SK-N-SH (cell line): ENCODE data around the gene NBPF1. TPM values are rescaled to one million over a fixed set of nuclear protein-coding genes. Genes with fewer than 3 reads are reported as not detected.
A peak's percentile ranks its signal among the peaks of the same experiment; 100 is the strongest.

ENCODE experiments used
- CTCF ChIA-PET: fragments of 300-600, 350-600 bp; formaldehyde crosslinking; extraction: SDS; loops from one replicate; lab custom pipeline; 2021; lab: Yijun Ruan, JAX
- POLR2A ChIA-PET: fragments of 350-600 bp; sonication (Branson Sonifier 250); formaldehyde crosslinking; extraction: SDS; loops from one replicate; lab custom pipeline; 2020; ENCODE audit warnings: antibody characterized with exemption, inconsistent platforms; lab: Yijun Ruan, JAX
- DNase-seq: peaks from one replicate; pipeline ENCODE4 v3.0.0; 2012
- H2AFZ ChIP-seq: fragments of 200-600 bp; sonication (generic); 2 replicates; pipeline ENCODE4 v1.8.1; 2016; ENCODE audit warnings: antibody characterized with exemption, mild to moderate bottlenecking, low read depth
- H3F3A ChIP-seq: fragments of 200-600 bp; sonication (generic); replicated peaks from 2 replicates; pipeline ENCODE3; 2016; ENCODE audit warnings: antibody characterized with exemption, mild to moderate bottlenecking; ENCODE audit not compliant: insufficient read depth
- H3K27ac ChIP-seq, 2 experiments: fragments of 200-500 bp in 1 of 2; fragments of 200-600 bp in 1 of 2; sonication (Bioruptor generic) in 1 of 2; sonication (generic), shearing (Covaris generic) in 1 of 2; 2 replicates each; pipeline versions ENCODE4 v1.5.1 to v1.6.1; 2014 to 2016; ENCODE audit warnings: low read depth in 2 of 2, inconsistent platforms in 1 of 2, low read length in 1 of 2, mild to moderate bottlenecking in 1 of 2, mixed read lengths in 1 of 2
- H3K27me3 ChIP-seq: fragments of 200-600 bp; sonication (generic), shearing (Covaris generic); 2 replicates; pipeline ENCODE4 v1.6.1; 2016; ENCODE audit warnings: mixed run types; ENCODE audit not compliant: insufficient read depth
- H3K36me3 ChIP-seq, 2 experiments: fragments of 200-500 bp in 1 of 2; fragments of 200-600 bp in 1 of 2; sonication (Bioruptor generic) in 1 of 2; sonication (generic) in 1 of 2; replicated peaks in 1 of 2; 2 replicates each; pipeline versions ENCODE3 to v1.5.1; 2014 to 2016; ENCODE audit warnings: low read length in 1 of 2, mild to moderate bottlenecking in 1 of 2; ENCODE audit not compliant: insufficient read depth in 2 of 2, control insufficient read depth in 1 of 2
- H3K4me1 ChIP-seq, 2 experiments: fragments of 200-500 bp in 1 of 2; fragments of 200-600 bp in 1 of 2; sonication (Bioruptor generic) in 1 of 2; sonication (generic), shearing (Covaris generic) in 1 of 2; 2 replicates each; pipeline versions ENCODE4 v1.5.1 to v1.6.1; 2014 to 2016; ENCODE audit warnings: low read depth in 1 of 2, low read length in 1 of 2, mixed run types in 1 of 2; ENCODE audit not compliant: insufficient read depth in 2 of 2, control insufficient read depth in 1 of 2
- H3K4me2 ChIP-seq: fragments of 200-600 bp; sonication (generic), shearing (Covaris generic); 2 replicates; pipeline ENCODE4 v1.6.1; 2017; ENCODE audit warnings: mixed run types
- H3K4me3 ChIP-seq, 2 experiments: fragments of 200-500 bp in 1 of 2; fragments of 200-600 bp in 1 of 2; sonication (Bioruptor generic) in 1 of 2; sonication (generic), shearing (Covaris generic) in 1 of 2; 2 replicates each; pipeline versions ENCODE4 v1.5.1 to v1.8.1; 2014 to 2016; ENCODE audit warnings: low read depth in 2 of 2, inconsistent platforms in 1 of 2, low read length in 1 of 2, mild to moderate bottlenecking in 1 of 2, mixed read lengths in 1 of 2, moderate library complexity in 1 of 2
- H3K79me2 ChIP-seq: fragments of 200-600 bp; sonication (generic); 2 replicates; pipeline ENCODE4 v1.8.1; 2017; ENCODE audit warnings: mild to moderate bottlenecking; ENCODE audit not compliant: insufficient read depth
- H3K9ac ChIP-seq: fragments of 200-600 bp; sonication (generic); 2 replicates; pipeline ENCODE4 v1.6.1; 2017; ENCODE audit warnings: mixed run types
- H3K9me2 ChIP-seq: fragments of 200-600 bp; sonication (generic); 2 replicates; pipeline ENCODE4 v1.6.1; 2017; ENCODE audit warnings: mixed run types
- H3K9me3 ChIP-seq: fragments of 200-600 bp; sonication (generic); 2 replicates; pipeline ENCODE4 v1.6.1; 2017; ENCODE audit warnings: mixed run types, mild to moderate bottlenecking, moderate library complexity
- H4K20me1 ChIP-seq: fragments of 200-600 bp; sonication (generic); 2 replicates; pipeline ENCODE4 v1.6.1; 2017; ENCODE audit warnings: mild to moderate bottlenecking, mixed run types; ENCODE audit not compliant: insufficient read depth
- EP300 ChIP-seq, 2 experiments: IDR thresholded peaks; 2 replicates each; pipeline versions ENCODE4 v1.4.0 to v1.6.1; 2012; ENCODE audit warnings: borderline replicate concordance in 1 of 2, low read depth in 1 of 2, low read length in 1 of 2
- FOXJ3 ChIP-seq: sonication (generic); formaldehyde crosslinking; IDR thresholded peaks from 2 replicates; pipeline ENCODE4 v1.5.1; 2020; ENCODE audit warnings: mild to moderate bottlenecking, missing genetic modification reagents
- IRF3 ChIP-seq: fragments of 150-350 bp; IDR thresholded peaks from 2 replicates; pipeline ENCODE4 v1.6.1; 2016; ENCODE audit warnings: mild to moderate bottlenecking, low read depth, low read length
- MAX ChIP-seq: IDR thresholded peaks from 2 replicates; pipeline ENCODE4 v1.4.0; 2012; ENCODE audit warnings: low read depth
- RCOR1 ChIP-seq: fragments of 150-350 bp; IDR thresholded peaks from 2 replicates; pipeline ENCODE4 v1.6.1; 2017; ENCODE audit warnings: antibody characterized with exemption, low read length
- WGBS: methylation state at CpG from one replicate; pipeline ENCODE4 v1.1.6; 2017; ENCODE audit warnings: low lambda C conversion rate; 5-methylcytosine and 5-hydroxymethylcytosine counted together
- polyA plus RNA-seq, 3 experiments: library from polyadenylated mRNA; depleted of rRNA; stranded (reverse); fragments of >200 nt; gene quantifications; 2 replicates each; pipeline ENCODE4 v1.2.3, GENCODE V29; 2012

Gene NBPF1
- polyA plus RNA-seq, 1 of the 3 experiments (the other 2 are of a cell fraction), result 29.8 TPM

GRCh38 chr1:16617114-16617631, 3.8 kb upstream of the NBPF1 start (continued):
- TF ChIP-seq IRF3 (no peak), RCOR1 (no peak), FOXJ3 (CRISPR knock-in tag) (no peak), MAX (no peak)

DNA sequence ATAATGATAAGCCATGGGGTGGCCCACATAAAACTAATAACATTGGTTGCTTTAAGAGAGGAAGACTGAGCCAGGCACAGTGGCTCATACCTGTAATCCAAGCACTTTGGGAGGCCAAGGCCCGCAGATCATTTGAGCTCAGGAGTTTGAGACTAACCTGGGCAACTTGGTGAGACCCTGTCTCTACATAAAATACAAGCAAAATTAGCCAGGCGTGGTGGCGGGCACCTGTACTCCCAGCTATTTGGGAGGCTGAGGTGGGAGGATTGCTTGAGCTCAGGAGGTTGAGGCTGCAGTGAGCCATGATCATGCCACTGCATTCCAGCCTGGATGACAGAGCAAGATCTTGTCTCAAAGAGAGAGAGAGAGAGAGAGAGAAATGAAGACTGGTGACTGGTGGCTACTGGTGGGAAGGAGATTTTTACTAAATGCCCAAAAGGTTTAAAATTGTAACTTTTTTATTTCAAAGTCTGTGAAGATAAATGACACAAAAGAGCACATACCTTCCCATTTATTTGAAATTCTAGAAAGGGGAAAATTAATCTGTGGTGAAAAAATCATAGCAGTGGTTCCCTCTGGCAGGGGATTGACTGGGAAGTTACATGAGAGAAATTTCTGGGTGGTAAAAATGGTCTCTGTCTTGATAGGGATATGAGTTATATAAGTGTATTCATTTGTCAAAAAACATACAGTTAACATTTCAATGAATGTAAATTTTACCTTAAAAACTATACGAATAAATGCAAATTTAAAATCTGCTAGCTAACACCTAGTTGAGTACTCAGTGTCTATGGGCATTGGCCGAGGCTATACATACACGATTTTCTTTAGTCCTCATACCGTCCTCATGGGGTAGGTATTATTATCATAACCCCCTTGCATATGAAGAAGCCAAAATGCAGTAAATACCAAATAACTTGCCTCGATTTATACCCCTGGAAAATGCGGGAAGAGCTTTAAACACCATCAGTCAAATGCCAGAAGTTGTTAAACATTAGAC, 2.2 kb upstream of the NBPF1 start:
- POLR2A ChIA-PET, result interaction anchor here (0.7 kb wide), 1 partner anchor 925 kb away, joined by 4 read pairs; no protein-coding TSS in a partner anchor
- Histone ChIP-seq H3K36me3 (peaks cover 10 to 20% of the 10 kb centered on the region in 2 experiments), H4K20me1 (peaks cover 11% of the 10 kb centered on the region; the same call in 1 of the 2 replicates), H3F3A (peaks cover 18% of the 10 kb centered on the region), H3K4me2 (no peak overlapping the region)
- WGBS, result 82% methylated on average over 9 of the region's 9 CpGs
- TF ChIP-seq EP300 (IDR thresholded peaks at IDR 0.05; ENCODE audit: borderline replicate concordance in 1 of 2, low read depth in 1 of 2, low read length in 1 of 2), result no peak
- 0 out of 2 replicates have a peak, but pooled peaks have one; percentile 14 for TF ChIP-seq IRF3
- TF ChIP-seq, all 33 proteins: peak for 1
- peaks cover 13 to 20% of the 10 kb centered on the region in 2 experiments; a peak in 3 of 4 replicates for H3K4me1 ChIP-seq
- H3K79me2 ChIP-seq, result peaks cover 24% of the 10 kb centered on the region
- no peaks in the 10 kb centered on the region for H3K9me2 ChIP-seq
- no peak overlapping the region for H3K9ac ChIP-seq
- H3K4me3 ChIP-seq, result no peak overlapping the region
- H3K27me3 ChIP-seq, result no peaks in the 10 kb centered on the region
- CTCF ChIA-PET, result interaction anchor here (0.6 to 10.5 kb wide), 11 partner anchors 8 to 336 kb away, joined by 3 to 130 read pairs (median 5); no protein-coding TSS in a partner anchor
- no peaks in the 10 kb centered on the region for H3K9me3 ChIP-seq
- DNase-seq, result no peak
- no peak overlapping the region for H2AFZ ChIP-seq
- no peak overlapping the region for H3K27ac ChIP-seq
